Smooth muscle cell (in vitro differentiated cells): ENCODE data around the gene PDE6B. TPM values are rescaled to one million over a fixed set of nuclear protein-coding genes. Genes with fewer than 3 reads are reported as not detected.
A peak's percentile ranks its signal among the peaks of the same experiment; 100 is the strongest.

Source experiments
- DNase-seq: peaks from one replicate; lab custom pipeline; 2025; ENCODE audit not compliant: unreplicated experiment; lab: John Stamatoyannopoulos, UW
- H2AFZ ChIP-seq: fragments of 200-600 bp; sonication (generic); 2 replicates; pipeline ENCODE4 v1.6.0; 2016; ENCODE audit warnings: antibody characterized with exemption, low read depth, mild to moderate bottlenecking
- H3F3A ChIP-seq: fragments of 200-600 bp; sonication (generic); 2 replicates; pipeline ENCODE4 v1.6.0; 2017; ENCODE audit warnings: antibody characterized with exemption, low read depth
- H3K27ac ChIP-seq: fragments of 200-600 bp; sonication (generic); 2 replicates; pipeline ENCODE4 v1.5.1; 2016; ENCODE audit warnings: low read depth, mild to moderate bottlenecking
- H3K27me3 ChIP-seq: fragments of 200-600 bp; sonication (generic); 2 replicates; pipeline ENCODE4 v1.6.1; 2016; ENCODE audit warnings: low read depth, mild to moderate bottlenecking
- H3K36me3 ChIP-seq: fragments of 200-600 bp; sonication (generic); 2 replicates; pipeline ENCODE4 v1.5.1; 2016; ENCODE audit warnings: low read depth
- H3K4me1 ChIP-seq: fragments of 200-600 bp; sonication (generic); 2 replicates; pipeline ENCODE4 v1.5.1; 2016; ENCODE audit warnings: low read depth
- H3K4me2 ChIP-seq: fragments of 200-600 bp; sonication (generic); 2 replicates; pipeline ENCODE4 v1.6.0; 2016; ENCODE audit warnings: mild to moderate bottlenecking
- H3K4me3 ChIP-seq: fragments of 200-600 bp; sonication (generic); 2 replicates; pipeline ENCODE4 v1.5.1; 2016; ENCODE audit warnings: mild to moderate bottlenecking
- H3K79me2 ChIP-seq: fragments of 200-600 bp; sonication (generic); 2 replicates; pipeline ENCODE4 v1.6.0; 2016; ENCODE audit warnings: low read depth, mild to moderate bottlenecking
- H3K9ac ChIP-seq: fragments of 200-600 bp; sonication (generic); 2 replicates; pipeline ENCODE4 v1.6.0; 2016; ENCODE audit warnings: low read depth
- H3K9me3 ChIP-seq: fragments of 200-600 bp; sonication (generic); replicated peaks from 2 replicates; pipeline ENCODE4 v1.5.1; 2016; ENCODE audit warnings: low read depth
- H4K20me1 ChIP-seq: fragments of 200-600 bp; sonication (generic); 2 replicates; pipeline ENCODE4 v1.6.0; 2016; ENCODE audit warnings: low read depth
- WGBS: methylation state at CpG from one replicate; pipeline ENCODE4 v1.1.7; 2016; ENCODE audit warnings: low lambda C conversion rate; 5-methylcytosine and 5-hydroxymethylcytosine counted together
- polyA plus RNA-seq: library from polyadenylated mRNA; unstranded; fragments of >200 nt; fragmentation: Nextera tagmentation; extraction: Ambion mirVana; gene quantifications from 2 replicates; pipeline ENCODE4 v1.2.1, GENCODE V29; 2016
- total RNA-seq: library from RNA; depleted of rRNA; stranded (reverse); fragments of >200 nt; gene quantifications from 2 replicates; pipeline ENCODE4 v1.2.3, GENCODE V29; 2014
- TF ChIP-seq, protein P1 (sequence below): fragments of 200-600 bp; sonication (generic); IDR thresholded peaks from 2 replicates; pipeline ENCODE4 v1.5.1; 2017; ENCODE audit warnings: borderline replicate concordance, mild to moderate bottlenecking, antibody characterized with exemption; ENCODE audit not compliant: insufficient read depth, poor library complexity, severe bottlenecking

Gene PDE6B
- total and polyA plus RNA-seq, 2 experiments from 2014 or later = 5.1 to 9.0 TPM

DNA sequence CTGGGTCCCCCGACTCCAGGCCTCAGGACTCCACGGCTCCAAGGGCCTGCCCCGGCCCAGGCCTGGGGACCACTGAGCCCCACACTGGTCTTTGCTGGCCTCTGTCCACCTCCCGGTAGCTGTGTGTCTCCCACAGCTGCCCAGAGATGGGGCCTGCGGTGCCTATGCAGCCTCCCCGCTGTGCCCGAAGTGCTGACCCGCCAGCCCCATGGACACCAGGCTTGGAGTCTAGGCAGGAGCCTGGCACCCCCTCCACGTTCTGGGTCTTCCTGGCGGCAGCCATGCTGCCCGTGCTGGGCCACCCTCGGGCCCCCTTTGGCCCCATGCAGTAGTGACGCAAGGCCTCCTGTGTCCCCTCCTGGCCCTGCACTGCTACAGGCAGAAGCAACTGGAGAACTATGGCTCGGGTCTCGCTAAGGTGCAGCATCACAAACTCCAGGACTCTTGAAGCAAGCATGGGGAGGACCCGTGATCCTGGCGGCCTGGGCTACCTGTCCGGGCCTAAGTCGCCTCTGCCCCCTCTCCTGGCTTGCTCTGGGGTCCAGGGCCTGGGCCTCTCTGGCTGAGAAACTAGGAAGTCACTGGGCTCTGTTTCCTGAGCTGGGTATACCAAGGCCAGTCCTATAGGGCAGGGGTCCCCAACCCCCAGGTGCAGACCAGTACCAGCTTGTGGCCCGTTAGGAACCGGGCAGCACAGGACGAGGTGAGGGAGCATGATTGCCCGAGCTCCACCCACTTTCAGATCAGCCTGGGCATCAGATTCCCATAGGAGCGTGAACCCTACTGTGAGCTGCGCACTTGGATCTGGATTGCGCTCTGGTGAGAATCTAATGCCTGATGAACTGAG is 49.9 kb downstream of the PDE6B start:
- H3K79me2 ChIP-seq = peaks cover 19% of the 10 kb centered on the region
- peak overlapping the region; percentile 99 for H3K9ac ChIP-seq
- no peak for DNase-seq
- peaks cover 15% of the 10 kb centered on the region for H3K4me1 ChIP-seq
- TF ChIP-seq, protein P1, sequence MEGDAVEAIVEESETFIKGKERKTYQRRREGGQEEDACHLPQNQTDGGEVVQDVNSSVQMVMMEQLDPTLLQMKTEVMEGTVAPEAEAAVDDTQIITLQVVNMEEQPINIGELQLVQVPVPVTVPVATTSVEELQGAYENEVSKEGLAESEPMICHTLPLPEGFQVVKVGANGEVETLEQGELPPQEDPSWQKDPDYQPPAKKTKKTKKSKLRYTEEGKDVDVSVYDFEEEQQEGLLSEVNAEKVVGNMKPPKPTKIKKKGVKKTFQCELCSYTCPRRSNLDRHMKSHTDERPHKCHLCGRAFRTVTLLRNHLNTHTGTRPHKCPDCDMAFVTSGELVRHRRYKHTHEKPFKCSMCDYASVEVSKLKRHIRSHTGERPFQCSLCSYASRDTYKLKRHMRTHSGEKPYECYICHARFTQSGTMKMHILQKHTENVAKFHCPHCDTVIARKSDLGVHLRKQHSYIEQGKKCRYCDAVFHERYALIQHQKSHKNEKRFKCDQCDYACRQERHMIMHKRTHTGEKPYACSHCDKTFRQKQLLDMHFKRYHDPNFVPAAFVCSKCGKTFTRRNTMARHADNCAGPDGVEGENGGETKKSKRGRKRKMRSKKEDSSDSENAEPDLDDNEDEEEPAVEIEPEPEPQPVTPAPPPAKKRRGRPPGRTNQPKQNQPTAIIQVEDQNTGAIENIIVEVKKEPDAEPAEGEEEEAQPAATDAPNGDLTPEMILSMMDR = no peak
- peak overlapping the region; percentile 87 for H3K4me3 ChIP-seq
- peak overlapping the region; percentile 35 for H2AFZ ChIP-seq
- no peaks in the 10 kb centered on the region for H3K9me3 ChIP-seq
- peak overlapping the region; percentile 94 for H3K27ac ChIP-seq
- no peaks in the 10 kb centered on the region for H3F3A ChIP-seq
- no peaks in the 10 kb centered on the region for H3K27me3 ChIP-seq
- H3K36me3 ChIP-seq = no peaks in the 10 kb centered on the region
- no peaks in the 10 kb centered on the region for H4K20me1 ChIP-seq
- peak overlapping the region; percentile 97 for H3K4me2 ChIP-seq
- 86% methylated on average over 25 of the region's 26 CpGs for WGBS

DNA sequence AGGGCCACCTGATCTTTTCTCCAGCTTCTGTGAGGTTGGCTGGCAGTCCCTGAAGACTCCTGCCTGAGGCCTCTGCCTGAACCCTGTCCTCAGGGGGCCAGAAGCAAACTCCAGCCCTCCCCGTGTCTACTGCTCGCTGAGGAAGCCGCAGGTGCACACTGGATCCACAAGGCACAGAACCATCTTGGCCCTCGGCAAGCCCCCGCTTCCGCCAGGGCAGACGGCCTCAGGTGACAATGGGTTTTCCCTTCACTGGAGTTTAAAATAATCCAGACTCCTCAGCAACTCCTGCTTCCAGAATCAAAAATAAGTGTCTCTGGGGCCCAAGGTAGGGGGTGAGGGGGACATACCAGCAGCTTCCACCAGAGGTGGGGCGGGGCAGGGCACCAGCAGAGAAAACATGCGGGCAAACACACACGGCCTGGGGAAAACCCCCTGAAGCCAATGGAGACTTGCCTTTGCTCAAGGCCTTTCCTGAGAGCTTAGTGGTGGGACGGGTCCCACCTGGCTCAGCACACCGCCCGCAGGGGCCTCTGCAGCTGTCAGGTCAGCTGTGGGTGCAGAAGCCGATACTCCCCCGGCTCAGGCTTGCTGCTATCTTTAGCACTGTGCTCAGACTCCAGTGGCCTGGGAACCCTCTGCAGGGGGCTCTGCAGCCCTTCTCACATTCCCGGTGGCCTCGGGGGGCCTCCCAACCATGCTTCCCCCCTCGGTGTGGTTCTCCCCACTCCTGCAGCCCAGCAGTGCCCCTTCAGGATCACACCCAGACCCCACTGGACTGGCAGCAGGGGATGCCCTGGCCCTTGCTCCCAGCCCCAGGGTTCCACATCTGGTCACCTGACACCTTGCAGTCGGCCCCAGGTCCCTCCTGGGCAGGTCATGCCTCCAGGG is 50.9 kb downstream of the PDE6B start:
- no peaks in the 10 kb centered on the region for H4K20me1 ChIP-seq
- no peak for DNase-seq
- peaks cover 19% of the 10 kb centered on the region for H3K79me2 ChIP-seq
- H3F3A ChIP-seq = no peaks in the 10 kb centered on the region
- no peaks in the 10 kb centered on the region for H3K9me3 ChIP-seq
- no peaks in the 10 kb centered on the region for H3K27me3 ChIP-seq
- H3K27ac ChIP-seq = no peak overlapping the region
- 92% methylated on average over 19 of the region's 19 CpGs for WGBS
- H2AFZ ChIP-seq = no peak overlapping the region
- peaks cover 20% of the 10 kb centered on the region for H3K4me1 ChIP-seq
- no peak overlapping the region for H3K9ac ChIP-seq
- TF ChIP-seq, protein P1 = no peak
- H3K4me3 ChIP-seq = no peak overlapping the region
- H3K4me2 ChIP-seq = no peak overlapping the region
- no peaks in the 10 kb centered on the region for H3K36me3 ChIP-seq

DNA sequence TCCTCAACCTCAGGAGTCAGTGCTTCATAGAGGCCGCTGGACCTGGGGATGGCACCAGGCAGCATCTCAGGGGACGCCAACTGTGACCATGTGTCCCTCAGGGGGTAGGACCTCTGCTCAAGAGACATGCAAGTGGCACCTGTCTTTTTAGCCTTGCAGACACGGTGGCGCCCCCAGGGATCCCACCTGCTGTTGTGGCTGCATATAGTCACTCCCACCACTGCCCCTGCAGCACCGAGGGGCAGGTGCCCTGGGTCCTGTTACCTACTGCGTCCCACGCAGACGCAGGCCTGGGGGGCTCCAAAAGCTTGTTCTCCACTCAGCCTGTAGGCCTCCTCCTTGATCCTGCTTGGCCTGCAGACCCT is 51.5 kb downstream of the PDE6B start:
- Histone ChIP-seq H3K27me3 (no peaks in the 10 kb centered on the region), H3K9ac (no peak overlapping the region), H3K79me2 (peaks cover 19% of the 10 kb centered on the region), H3K4me1 (peaks cover 20% of the 10 kb centered on the region), H3F3A (no peaks in the 10 kb centered on the region), H3K36me3 (no peaks in the 10 kb centered on the region), H4K20me1 (no peaks in the 10 kb centered on the region), H3K4me3 (no peak overlapping the region), H2AFZ (no peak overlapping the region), H3K4me2 (no peak overlapping the region), H3K9me3 (no peaks in the 10 kb centered on the region), H3K27ac (no peak overlapping the region)
- no peak for DNase-seq
- WGBS = 93% methylated on average over 8 of the region's 8 CpGs
- TF ChIP-seq, protein P1 = no peak
